Natural killer cell (primary cell): ENCODE measurements around the gene SLC17A4. TPM values are rescaled to one million over a fixed set of nuclear protein-coding genes. Genes with fewer than 3 reads are reported as not detected.

Source experiments
- ATAC-seq, 3 donors: fragments of 150-1000 bp in 2 of 3; fragments of 200-7000 bp in 1 of 3; cut with Tn5 transposase; 1 replicate in 1 of 3; 2 replicates in 2 of 3; pipeline ENCODE4 v1.10.0; 2021; ENCODE audit warnings: mild to moderate bottlenecking in 2 of 3, moderate library complexity in 2 of 3
- DNase-seq, 2 donors: peaks; one replicate each; pipeline versions ENCODE4 v3.0.0 to v3.0.0-alpha.2; 2013 to 2021; ENCODE audit warnings: mixed read lengths in 1 of 2
- H3K27ac ChIP-seq: one replicate; pipeline ENCODE4 v1.5.1; 2013; ENCODE audit warnings: mild to moderate bottlenecking, low read length
- H3K27me3 ChIP-seq: one replicate; pipeline ENCODE4 v1.6.1; 2013; ENCODE audit warnings: low read length; ENCODE audit not compliant: control insufficient read depth, insufficient read depth
- H3K36me3 ChIP-seq: one replicate; pipeline ENCODE4 v1.6.1; 2013; ENCODE audit warnings: low read length; ENCODE audit not compliant: control insufficient read depth, insufficient read depth
- H3K4me1 ChIP-seq: one replicate; pipeline ENCODE4 v1.6.1; 2013; ENCODE audit warnings: low read length; ENCODE audit not compliant: control insufficient read depth, insufficient read depth
- H3K4me3 ChIP-seq: one replicate; pipeline ENCODE4 v1.5.1; 2013; ENCODE audit warnings: low read length
- H3K9me3 ChIP-seq: one replicate; pipeline ENCODE4 v1.6.1; 2013; ENCODE audit warnings: low read length; ENCODE audit not compliant: control insufficient read depth, insufficient read depth
- H3K27ac Mint-ChIP-seq, 2 donors: one replicate each; pipeline ENCODE4 v1.8.0; 2022; ENCODE audit warnings: mild to moderate bottlenecking in 2 of 2, mixed read lengths in 2 of 2, moderate library complexity in 1 of 2
- H3K27me3 Mint-ChIP-seq, 2 donors: one replicate each; pipeline ENCODE4 v1.8.0; 2022; ENCODE audit warnings: low read depth in 2 of 2, mixed read lengths in 2 of 2
- H3K36me3 Mint-ChIP-seq: one replicate; pipeline ENCODE4 v1.8.0; 2022; ENCODE audit warnings: mixed read lengths
- H3K4me1 Mint-ChIP-seq, 2 donors: one replicate each; pipeline ENCODE4 v1.8.0; 2022; ENCODE audit warnings: mixed read lengths in 2 of 2
- H3K4me3 Mint-ChIP-seq: one replicate; pipeline ENCODE4 v1.8.0; 2022; ENCODE audit warnings: mild to moderate bottlenecking, moderate library complexity, mixed read lengths
- H3K9me3 Mint-ChIP-seq, 2 donors: one replicate each; pipeline ENCODE4 v1.8.0; 2022; ENCODE audit warnings: mixed read lengths in 2 of 2
- CTCF ChIP-seq: fragments of 200-600 bp; IDR thresholded peaks from one replicate; pipeline ENCODE4 v1.8.0; 2022; ENCODE audit warnings: antibody characterized with exemption
- WGBS: methylation state at CpG from one replicate; pipeline ENCODE4 v1.1.7; 2013; ENCODE audit warnings: missing lambda C conversion rate; ENCODE audit not compliant: insufficient coverage; 5-methylcytosine and 5-hydroxymethylcytosine counted together
- intact Hi-C: fragments of 100-400 bp; cut with micrococcal nuclease; formaldehyde crosslinking; loops from one replicate; pipeline ENCODE4 v1.14.2; 2022
- total RNA-seq, 4 donors: library from RNA; stranded (reverse); fragments of 120-200 nt in 1 of 4; gene quantifications; one replicate each; pipeline versions ENCODE4 v1.2.3 to v1.2.4, GENCODE V29; 2013 to 2022

SLC17A4 gene
- total RNA-seq, 3 donors from 2014 or later (not counting 1 experiment from before 2014, with no cell fraction given): not detected

- Mint-ChIP-seq H3K27ac (no peak overlapping the region), H3K27me3 (peaks cover 22 to 68% of the 10 kb centered on the region in 2 donors), H3K9me3 (no peaks in the 10 kb centered on the region), H3K4me3 (no peak overlapping the region), H3K4me1 (no peaks in the 10 kb centered on the region), H3K36me3 (no peaks in the 10 kb centered on the region)
- Histone ChIP-seq H3K27me3 (peaks cover 3% of the 10 kb centered on the region), H3K36me3 (no peaks in the 10 kb centered on the region), H3K9me3 (no peaks in the 10 kb centered on the region), H3K27ac (no peak overlapping the region), H3K4me1 (no peaks in the 10 kb centered on the region), H3K4me3 (no peak overlapping the region)
- intact Hi-C loops: no loop called here
- DNase-seq (no peak), ATAC-seq (no peak)
- TF ChIP-seq CTCF: no peak
- WGBS: 86% methylated on average over 4 of the region's 4 CpGs
These were observed 46.9 kb downstream of the SLC17A4 start for GRCh38 chr6:25801436-25801835.

DNA sequence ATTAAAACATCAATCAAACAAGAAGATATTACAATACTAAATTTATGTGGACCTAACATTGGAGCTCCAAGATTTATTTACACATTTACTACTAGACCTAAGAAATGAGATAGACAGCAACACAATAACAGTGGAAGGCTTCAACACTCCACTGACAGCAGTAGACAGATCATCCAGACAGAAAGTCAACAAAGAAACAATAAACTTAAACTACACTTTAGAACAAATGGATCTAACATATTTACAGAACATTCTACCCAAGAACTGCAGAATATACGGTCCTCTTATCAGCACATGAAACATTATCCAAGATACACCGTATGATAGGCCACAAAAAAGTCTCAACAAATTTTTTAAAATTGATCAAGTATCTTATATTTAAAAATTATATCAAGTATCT lies 50.3 kb downstream of the SLC17A4 start:
- WGBS: 92% methylated on average over 2 of the region's 2 CpGs
- Histone ChIP-seq H3K4me1 (no peaks in the 10 kb centered on the region), H3K36me3 (no peaks in the 10 kb centered on the region), H3K4me3 (no peak overlapping the region), H3K27me3 (peaks cover 3% of the 10 kb centered on the region), H3K9me3 (no peaks in the 10 kb centered on the region), H3K27ac (no peak overlapping the region)
- Mint-ChIP-seq H3K27ac (no peak overlapping the region), H3K4me1 (no peaks in the 10 kb centered on the region), H3K4me3 (no peak overlapping the region), H3K36me3 (no peaks in the 10 kb centered on the region), H3K9me3 (no peaks in the 10 kb centered on the region), H3K27me3 (peaks cover 11 to 43% of the 10 kb centered on the region in 2 donors)
- no peak for TF ChIP-seq CTCF
- ATAC-seq (no peak), DNase-seq (no peak)
- intact Hi-C loops: no loop called here

- ATAC-seq: no peak
These were observed 60.7 kb downstream of the SLC17A4 start for GRCh38 chr6:25815194-25815593.

More at GRCh38 chr6:25815194-25815593, 60.7 kb downstream of the SLC17A4 start:
- peaks cover 29 to 51% of the 10 kb centered on the region in 2 donors for H3K27me3 Mint-ChIP-seq
- H3K4me3 ChIP-seq: no peak overlapping the region
- H3K36me3 ChIP-seq: no peaks in the 10 kb centered on the region
- DNase-seq: no peak
- no peak overlapping the region for H3K4me3 Mint-ChIP-seq
- peaks cover under 1% of the 10 kb centered on the region for H3K27me3 ChIP-seq
- 83% methylated on average over 3 of the region's 3 CpGs for WGBS
- no peaks in the 10 kb centered on the region for H3K4me1 Mint-ChIP-seq
- H3K9me3 ChIP-seq: no peaks in the 10 kb centered on the region
- H3K36me3 Mint-ChIP-seq: no peaks in the 10 kb centered on the region
- no peak for TF ChIP-seq CTCF
- H3K27ac ChIP-seq: no peak overlapping the region
- H3K27ac Mint-ChIP-seq: no peak overlapping the region
- no peaks in the 10 kb centered on the region for H3K4me1 ChIP-seq
- peaks cover 0 to 3% of the 10 kb centered on the region in 2 donors for H3K9me3 Mint-ChIP-seq
- intact Hi-C loops: no loop called here
